GM12878 (cell line): Measurements from ENCODE around the gene MEG3. TPM values are rescaled to one million over a fixed set of nuclear protein-coding genes. Genes with fewer than 3 reads are reported as not detected.

Source experiments
- ATAC-seq: fragments of 200-7000 bp; cut with Tn5 transposase; 3 replicates; pipeline ENCODE4 v1.9.1; 2020; ENCODE audit warnings: mild to moderate bottlenecking, moderate library complexity
- BruUV-seq: library from RNA; stranded (reverse); fragments of 400-500 nt; replicated peaks from 2 replicates; lab custom pipeline; 2021; lab: Mats Ljungman, UMichigan
- CTCF ChIA-PET: fragments of 300-600 bp; sonication (Branson Sonifier 250); formaldehyde crosslinking; extraction: SDS; loops from one replicate; lab custom pipeline; 2021; ENCODE audit warnings: inconsistent platforms; lab: Yijun Ruan, JAX
- POLR2A ChIA-PET: fragments of 350-600 bp; formaldehyde crosslinking; extraction: SDS; loops from one replicate; lab custom pipeline; 2021; ENCODE audit warnings: inconsistent platforms; lab: Charles Lee
- RAD21 ChIA-PET: fragments of 300-600 bp; sonication (Branson Sonifier 250); formaldehyde crosslinking; loops from one replicate; lab custom pipeline; 2023; ENCODE audit warnings: antibody characterized with exemption; ENCODE audit not compliant: unreplicated experiment; lab: Charles Lee
- SMC1A ChIA-PET: fragments of 300-600 bp; sonication (Branson Sonifier 250); formaldehyde crosslinking; loops from one replicate; lab custom pipeline; 2023; ENCODE audit not compliant: unreplicated experiment, uncharacterized antibody; lab: Charles Lee
- DNase-seq: peaks from one replicate; pipeline ENCODE4 v3.0.0-alpha.2; 2011; ENCODE audit warnings: low read depth, low spot score
- FAIRE-seq: peaks from 3 replicates; lab custom pipeline; 2011; peaks lifted over from hg19 to GRCh38; lab: Jason Lieb, UNC
- H2AFZ ChIP-seq: 2 replicates; pipeline ENCODE4 v1.6.0; 2011; ENCODE audit warnings: low read depth, low read length, control low read depth; ENCODE audit not compliant: control insufficient read depth
- H3K27ac ChIP-seq: 2 replicates; pipeline ENCODE4 v1.5.1; 2011; ENCODE audit warnings: control low read depth; ENCODE audit not compliant: control insufficient read depth, insufficient read depth
- H3K27me3 ChIP-seq, 2 experiments: replicated peaks in 1 of 2; 2 replicates each; pipeline versions ENCODE4 v1.6.0 to v1.6.1; 2011; ENCODE audit warnings: low read length in 1 of 2; ENCODE audit not compliant: control insufficient read depth in 2 of 2, insufficient read depth in 2 of 2
- H3K36me3 ChIP-seq, 2 experiments: 2 replicates each; pipeline ENCODE4 v1.5.1; 2011; ENCODE audit warnings: low read length in 1 of 2; ENCODE audit not compliant: control insufficient read depth in 2 of 2, insufficient read depth in 2 of 2
- H3K4me1 ChIP-seq: 2 replicates; pipeline ENCODE4 v1.6.1; 2011; ENCODE audit warnings: mild to moderate bottlenecking, low read length, moderate library complexity, mixed read lengths; ENCODE audit not compliant: control insufficient read depth, insufficient read depth
- H3K4me2 ChIP-seq: 2 replicates; pipeline ENCODE4 v1.6.0; 2011; ENCODE audit warnings: control low read depth; ENCODE audit not compliant: control insufficient read depth, insufficient read depth
- H3K4me3 ChIP-seq: fragments of 200-600 bp; sonication (generic); 2 replicates; pipeline ENCODE4 v1.5.1; 2016
- H3K79me2 ChIP-seq: 2 replicates; pipeline ENCODE4 v1.6.0; 2011; ENCODE audit warnings: low read length; ENCODE audit not compliant: control insufficient read depth, insufficient read depth
- H3K9ac ChIP-seq: 2 replicates; pipeline ENCODE4 v1.8.0; 2011; ENCODE audit warnings: low read length, control low read depth, mixed read lengths; ENCODE audit not compliant: control insufficient read depth, insufficient read depth
- H3K9me3 ChIP-seq: replicated peaks from 3 replicates; pipeline ENCODE4 v1.5.1; 2011; ENCODE audit warnings: mild to moderate bottlenecking, low read length; ENCODE audit not compliant: control insufficient read depth, insufficient read depth
- H4K20me1 ChIP-seq: 2 replicates; pipeline ENCODE4 v1.6.0; 2011; ENCODE audit not compliant: control insufficient read depth, insufficient read depth
- CREM ChIP-seq: IDR thresholded peaks from 2 replicates; pipeline ENCODE4 v1.6.1; 2014; ENCODE audit warnings: antibody characterized with exemption, low read depth
- EGR1 ChIP-seq, 2 experiments: IDR thresholded peaks; 1 replicate in 1 of 2; 2 replicates in 1 of 2; pipeline ENCODE4 v1.6.1; 2011 to 2012; ENCODE audit warnings: low read depth in 2 of 2, low read length in 2 of 2, borderline replicate concordance in 1 of 2, mild to moderate bottlenecking in 1 of 2, moderate library complexity in 1 of 2
- NR2C2 ChIP-seq: IDR thresholded peaks from 2 replicates; pipeline ENCODE4 v1.6.1; 2011; ENCODE audit warnings: borderline replicate concordance, low read depth; ENCODE audit not compliant: control insufficient read depth, insufficient read length
- SP1 ChIP-seq: IDR thresholded peaks from one replicate; pipeline ENCODE4 v1.6.1; 2011; ENCODE audit warnings: low read depth, low read length
- ZNF24 ChIP-seq: fragments of 450-650 bp; IDR thresholded peaks from 2 replicates; pipeline ENCODE4 v1.6.1; 2017; ENCODE audit warnings: antibody characterized with exemption, mild to moderate bottlenecking
- WGBS: methylation state at CpG from one replicate; pipeline ENCODE4 v1.1.6; 2016; ENCODE audit warnings: low lambda C conversion rate; ENCODE audit not compliant: insufficient replicate concordance, insufficient coverage; ENCODE audit errors: missing lambda C conversion rate; 5-methylcytosine and 5-hydroxymethylcytosine counted together
- in situ Hi-C: fragments of 300-500 bp; cut with MboI; formaldehyde crosslinking; loops from 9 replicates; pipeline ENCODE4 v1.14.3; 2018; ENCODE audit warnings: mixed read lengths
- intact Hi-C: fragments of 100-400 bp; cut with micrococcal nuclease; formaldehyde crosslinking; loops from one replicate; pipeline ENCODE4 v1.14.2; 2022; ENCODE audit not compliant: unreplicated experiment
- polyA plus RNA-seq, 11 experiments: library from polyadenylated mRNA; depleted of rRNA in 4 of 11; unstranded in 6 of 11; stranded (reverse) in 5 of 11; fragments of >200 nt; fragmentation: Nextera tagmentation in 4 of 11; fragmentation: Illumina TruSeq in 1 of 11; extraction: Ambion mirVana in 4 of 11; extraction: Trizol in 1 of 11; gene quantifications; 1 replicate in 1 of 11; 2 replicates in 10 of 11; pipeline versions ENCODE4 v1.2.1 to v1.2.3, GENCODE V29; 2011 to 2016; ENCODE audit warnings: inconsistent platforms in 2 of 11, missing spikeins in 2 of 11, low read depth in 1 of 11
- total RNA-seq, 4 experiments: library from RNA; depleted of rRNA in 3 of 4; stranded (reverse); fragments of >200 nt in 3 of 4; fragmentation: Illumina TruSeq in 1 of 4; extraction: Trizol in 1 of 4; gene quantifications; 2 replicates each; pipeline versions ENCODE4 v1.2.1 to v1.2.3, GENCODE V29; 2013 to 2021
- TF ChIP-seq, protein P1 (sequence below): IDR thresholded peaks from 2 replicates; pipeline ENCODE4 v1.6.1; 2011; ENCODE audit warnings: borderline replicate concordance, low read depth, mild to moderate bottlenecking, moderate library complexity, low read length; ENCODE audit not compliant: insufficient read depth, poor library complexity, severe bottlenecking
- TF ChIP-seq, protein P2 (sequence below): IDR thresholded peaks from 2 replicates; pipeline ENCODE4 v1.6.1; 2011; ENCODE audit warnings: low read depth, low read length, improper control_type of control experiment, borderline replicate concordance
- TF ChIP-seq, protein P3 (sequence below): fragments of 450-650 bp; IDR thresholded peaks from 2 replicates; pipeline ENCODE4 v1.6.1; 2016; ENCODE audit warnings: mild to moderate bottlenecking, moderate library complexity, borderline replicate concordance
- TF ChIP-seq, protein P4 (sequence below): fragments of 450-650 bp; IDR thresholded peaks from 2 replicates; pipeline ENCODE4 v1.6.1; 2018; ENCODE audit warnings: mild to moderate bottlenecking, low read depth, moderate library complexity; ENCODE audit not compliant: partially characterized antibody

Gene MEG3
- total and polyA plus RNA-seq, 10 of the 15 experiments (the other 5 are each of a cell fraction or from before 2014, with no cell fraction given) = 0.03 to 2.9 (median 0.95) TPM; not detected in 7

DNA sequence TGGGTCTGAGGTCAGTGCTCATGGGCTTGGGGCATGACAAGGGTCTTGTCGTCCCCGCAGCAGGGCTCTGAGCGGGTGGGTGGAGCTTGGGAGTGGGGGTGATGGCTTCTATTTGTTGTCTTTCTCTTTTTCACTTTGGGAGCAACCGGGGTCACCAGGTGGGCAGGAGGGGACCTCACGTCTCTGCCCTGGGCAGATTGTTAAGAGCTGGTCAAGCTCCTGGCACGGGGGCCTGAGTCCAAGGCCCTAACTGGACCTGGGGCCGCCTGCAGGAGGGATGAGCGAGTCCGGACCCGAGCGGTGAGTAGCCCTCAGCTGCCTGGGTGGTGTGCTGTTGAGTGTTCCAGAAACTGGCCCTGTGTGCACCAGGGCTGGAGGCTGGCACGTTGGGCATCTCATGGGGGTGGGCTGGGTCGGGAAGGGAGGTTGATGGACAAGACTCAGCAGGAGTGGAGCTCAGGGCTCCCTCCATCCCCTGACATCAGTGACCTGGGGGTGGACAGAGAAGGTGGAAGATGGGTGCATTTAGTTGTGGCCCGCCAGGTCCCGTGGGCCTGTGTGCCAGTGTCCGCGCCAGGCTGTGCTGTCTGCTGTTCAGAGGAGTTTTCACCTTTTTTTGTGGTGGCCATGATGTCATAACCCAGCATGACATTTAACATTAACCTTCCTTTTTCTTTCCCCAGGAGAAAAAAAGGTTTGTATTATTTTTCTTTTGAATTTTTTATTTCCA, 50.1 kb downstream of the MEG3 start:
- DNase-seq = no peak
- RAD21 ChIA-PET = no interaction called here
- H3K27ac ChIP-seq = no peak overlapping the region
- no peaks in the 10 kb centered on the region for H4K20me1 ChIP-seq
- H3K27me3 ChIP-seq = no peaks in the 10 kb centered on the region
- SMC1A ChIA-PET = no interaction called here
- no peaks in the 10 kb centered on the region; the same call in 2 of the 3 replicates for H3K9me3 ChIP-seq
- H3K36me3 ChIP-seq = no peaks in the 10 kb centered on the region
- WGBS = 34% methylated on average over 17 of the region's 17 CpGs
- no peak overlapping the region for H2AFZ ChIP-seq
- no peak overlapping the region for H3K4me3 ChIP-seq
- no peak for TF ChIP-seq CREM
- TF ChIP-seq, protein P1, sequence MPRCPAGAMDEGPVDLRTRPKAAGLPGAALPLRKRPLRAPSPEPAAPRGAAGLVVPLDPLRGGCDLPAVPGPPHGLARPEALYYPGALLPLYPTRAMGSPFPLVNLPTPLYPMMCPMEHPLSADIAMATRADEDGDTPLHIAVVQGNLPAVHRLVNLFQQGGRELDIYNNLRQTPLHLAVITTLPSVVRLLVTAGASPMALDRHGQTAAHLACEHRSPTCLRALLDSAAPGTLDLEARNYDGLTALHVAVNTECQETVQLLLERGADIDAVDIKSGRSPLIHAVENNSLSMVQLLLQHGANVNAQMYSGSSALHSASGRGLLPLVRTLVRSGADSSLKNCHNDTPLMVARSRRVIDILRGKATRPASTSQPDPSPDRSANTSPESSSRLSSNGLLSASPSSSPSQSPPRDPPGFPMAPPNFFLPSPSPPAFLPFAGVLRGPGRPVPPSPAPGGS = no peak
- TF ChIP-seq, protein P2, sequence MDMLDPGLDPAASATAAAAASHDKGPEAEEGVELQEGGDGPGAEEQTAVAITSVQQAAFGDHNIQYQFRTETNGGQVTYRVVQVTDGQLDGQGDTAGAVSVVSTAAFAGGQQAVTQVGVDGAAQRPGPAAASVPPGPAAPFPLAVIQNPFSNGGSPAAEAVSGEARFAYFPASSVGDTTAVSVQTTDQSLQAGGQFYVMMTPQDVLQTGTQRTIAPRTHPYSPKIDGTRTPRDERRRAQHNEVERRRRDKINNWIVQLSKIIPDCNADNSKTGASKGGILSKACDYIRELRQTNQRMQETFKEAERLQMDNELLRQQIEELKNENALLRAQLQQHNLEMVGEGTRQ = no peak
- TF ChIP-seq EGR1 (IDR thresholded peaks at IDR 0.05; ENCODE audit: borderline replicate concordance in 1 of 2, low read depth in 2 of 2, low read length in 2 of 2) = no peak
- no peak for TF ChIP-seq ZNF24
- TF ChIP-seq, protein P3, sequence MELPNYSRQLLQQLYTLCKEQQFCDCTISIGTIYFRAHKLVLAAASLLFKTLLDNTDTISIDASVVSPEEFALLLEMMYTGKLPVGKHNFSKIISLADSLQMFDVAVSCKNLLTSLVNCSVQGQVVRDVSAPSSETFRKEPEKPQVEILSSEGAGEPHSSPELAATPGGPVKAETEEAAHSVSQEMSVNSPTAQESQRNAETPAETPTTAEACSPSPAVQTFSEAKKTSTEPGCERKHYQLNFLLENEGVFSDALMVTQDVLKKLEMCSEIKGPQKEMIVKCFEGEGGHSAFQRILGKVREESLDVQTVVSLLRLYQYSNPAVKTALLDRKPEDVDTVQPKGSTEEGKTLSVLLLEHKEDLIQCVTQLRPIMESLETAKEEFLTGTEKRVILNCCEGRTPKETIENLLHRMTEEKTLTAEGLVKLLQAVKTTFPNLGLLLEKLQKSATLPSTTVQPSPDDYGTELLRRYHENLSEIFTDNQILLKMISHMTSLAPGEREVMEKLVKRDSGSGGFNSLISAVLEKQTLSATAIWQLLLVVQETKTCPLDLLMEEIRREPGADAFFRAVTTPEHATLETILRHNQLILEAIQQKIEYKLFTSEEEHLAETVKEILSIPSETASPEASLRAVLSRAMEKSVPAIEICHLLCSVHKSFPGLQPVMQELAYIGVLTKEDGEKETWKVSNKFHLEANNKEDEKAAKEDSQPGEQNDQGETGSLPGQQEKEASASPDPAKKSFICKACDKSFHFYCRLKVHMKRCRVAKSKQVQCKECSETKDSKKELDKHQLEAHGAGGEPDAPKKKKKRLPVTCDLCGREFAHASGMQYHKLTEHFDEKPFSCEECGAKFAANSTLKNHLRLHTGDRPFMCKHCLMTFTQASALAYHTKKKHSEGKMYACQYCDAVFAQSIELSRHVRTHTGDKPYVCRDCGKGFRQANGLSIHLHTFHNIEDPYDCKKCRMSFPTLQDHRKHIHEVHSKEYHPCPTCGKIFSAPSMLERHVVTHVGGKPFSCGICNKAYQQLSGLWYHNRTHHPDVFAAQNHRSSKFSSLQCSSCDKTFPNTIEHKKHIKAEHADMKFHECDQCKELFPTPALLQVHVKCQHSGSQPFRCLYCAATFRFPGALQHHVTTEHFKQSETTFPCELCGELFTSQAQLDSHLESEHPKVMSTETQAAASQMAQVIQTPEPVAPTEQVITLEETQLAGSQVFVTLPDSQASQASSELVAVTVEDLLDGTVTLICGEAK = no peak
- no peak for TF ChIP-seq SP1
- no peak for TF ChIP-seq NR2C2
- TF ChIP-seq, protein P4, sequence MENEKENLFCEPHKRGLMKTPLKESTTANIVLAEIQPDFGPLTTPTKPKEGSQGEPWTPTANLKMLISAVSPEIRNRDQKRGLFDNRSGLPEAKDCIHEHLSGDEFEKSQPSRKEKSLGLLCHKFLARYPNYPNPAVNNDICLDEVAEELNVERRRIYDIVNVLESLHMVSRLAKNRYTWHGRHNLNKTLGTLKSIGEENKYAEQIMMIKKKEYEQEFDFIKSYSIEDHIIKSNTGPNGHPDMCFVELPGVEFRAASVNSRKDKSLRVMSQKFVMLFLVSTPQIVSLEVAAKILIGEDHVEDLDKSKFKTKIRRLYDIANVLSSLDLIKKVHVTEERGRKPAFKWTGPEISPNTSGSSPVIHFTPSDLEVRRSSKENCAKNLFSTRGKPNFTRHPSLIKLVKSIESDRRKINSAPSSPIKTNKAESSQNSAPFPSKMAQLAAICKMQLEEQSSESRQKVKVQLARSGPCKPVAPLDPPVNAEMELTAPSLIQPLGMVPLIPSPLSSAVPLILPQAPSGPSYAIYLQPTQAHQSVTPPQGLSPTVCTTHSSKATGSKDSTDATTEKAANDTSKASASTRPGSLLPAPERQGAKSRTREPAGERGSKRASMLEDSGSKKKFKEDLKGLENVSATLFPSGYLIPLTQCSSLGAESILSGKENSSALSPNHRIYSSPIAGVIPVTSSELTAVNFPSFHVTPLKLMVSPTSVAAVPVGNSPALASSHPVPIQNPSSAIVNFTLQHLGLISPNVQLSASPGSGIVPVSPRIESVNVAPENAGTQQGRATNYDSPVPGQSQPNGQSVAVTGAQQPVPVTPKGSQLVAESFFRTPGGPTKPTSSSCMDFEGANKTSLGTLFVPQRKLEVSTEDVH = no peak
- POLR2A ChIA-PET = no interaction called here
- no TSS peak for BruUV-seq
- H3K4me1 ChIP-seq = no peaks in the 10 kb centered on the region
- no peak for FAIRE-seq
- H3K9ac ChIP-seq = no peak overlapping the region
- no peak for ATAC-seq
- H3K79me2 ChIP-seq = no peaks in the 10 kb centered on the region
- in situ Hi-C loops (no loop called here), intact Hi-C loops (no loop called here)
- CTCF ChIA-PET = no interaction called here
- no peak overlapping the region for H3K4me2 ChIP-seq
